LNCAP (cell line): ENCODE results near the gene ESR1.

ENCODE experiments used
- TF ChIP-seq, protein P1 (sequence below): fragments of 450-650 bp; IDR thresholded peaks from 2 replicates; pipeline ENCODE4 v1.5.1; 2017; ENCODE audit warnings: mild to moderate bottlenecking

ESR1 gene

DNA sequence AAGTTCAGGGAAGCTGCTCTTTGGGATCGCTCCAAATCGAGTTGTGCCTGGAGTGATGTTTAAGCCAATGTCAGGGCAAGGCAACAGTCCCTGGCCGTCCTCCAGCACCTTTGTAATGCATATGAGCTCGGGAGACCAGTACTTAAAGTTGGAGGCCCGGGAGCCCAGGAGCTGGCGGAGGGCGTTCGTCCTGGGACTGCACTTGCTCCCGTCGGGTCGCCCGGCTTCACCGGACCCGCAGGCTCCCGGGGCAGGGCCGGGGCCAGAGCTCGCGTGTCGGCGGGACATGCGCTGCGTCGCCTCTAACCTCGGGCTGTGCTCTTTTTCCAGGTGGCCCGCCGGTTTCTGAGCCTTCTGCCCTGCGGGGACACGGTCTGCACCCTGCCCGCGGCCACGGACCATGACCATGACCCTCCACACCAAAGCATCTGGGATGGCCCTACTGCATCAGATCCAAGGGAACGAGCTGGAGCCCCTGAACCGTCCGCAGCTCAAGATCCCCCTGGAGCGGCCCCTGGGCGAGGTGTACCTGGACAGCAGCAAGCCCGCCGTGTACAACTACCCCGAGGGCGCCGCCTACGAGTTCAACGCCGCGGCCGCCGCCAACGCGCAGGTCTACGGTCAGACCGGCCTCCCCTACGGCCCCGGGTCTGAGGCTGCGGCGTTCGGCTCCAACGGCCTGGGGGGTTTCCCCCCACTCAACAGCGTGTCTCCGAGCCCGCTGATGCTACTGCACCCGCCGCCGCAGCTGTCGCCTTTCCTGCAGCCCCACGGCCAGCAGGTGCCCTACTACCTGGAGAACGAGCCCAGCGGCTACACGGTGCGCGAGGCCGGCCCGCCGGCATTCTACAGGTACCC lies at the start of gene ESR1:
Gene ESR1 (plus strand): TSS at position 170 of the 858 bp plus-strand sequence. CDS start 231 bp downstream, at position 401.
- TF ChIP-seq, protein P1, sequence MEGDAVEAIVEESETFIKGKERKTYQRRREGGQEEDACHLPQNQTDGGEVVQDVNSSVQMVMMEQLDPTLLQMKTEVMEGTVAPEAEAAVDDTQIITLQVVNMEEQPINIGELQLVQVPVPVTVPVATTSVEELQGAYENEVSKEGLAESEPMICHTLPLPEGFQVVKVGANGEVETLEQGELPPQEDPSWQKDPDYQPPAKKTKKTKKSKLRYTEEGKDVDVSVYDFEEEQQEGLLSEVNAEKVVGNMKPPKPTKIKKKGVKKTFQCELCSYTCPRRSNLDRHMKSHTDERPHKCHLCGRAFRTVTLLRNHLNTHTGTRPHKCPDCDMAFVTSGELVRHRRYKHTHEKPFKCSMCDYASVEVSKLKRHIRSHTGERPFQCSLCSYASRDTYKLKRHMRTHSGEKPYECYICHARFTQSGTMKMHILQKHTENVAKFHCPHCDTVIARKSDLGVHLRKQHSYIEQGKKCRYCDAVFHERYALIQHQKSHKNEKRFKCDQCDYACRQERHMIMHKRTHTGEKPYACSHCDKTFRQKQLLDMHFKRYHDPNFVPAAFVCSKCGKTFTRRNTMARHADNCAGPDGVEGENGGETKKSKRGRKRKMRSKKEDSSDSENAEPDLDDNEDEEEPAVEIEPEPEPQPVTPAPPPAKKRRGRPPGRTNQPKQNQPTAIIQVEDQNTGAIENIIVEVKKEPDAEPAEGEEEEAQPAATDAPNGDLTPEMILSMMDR, result no peak

DNA sequence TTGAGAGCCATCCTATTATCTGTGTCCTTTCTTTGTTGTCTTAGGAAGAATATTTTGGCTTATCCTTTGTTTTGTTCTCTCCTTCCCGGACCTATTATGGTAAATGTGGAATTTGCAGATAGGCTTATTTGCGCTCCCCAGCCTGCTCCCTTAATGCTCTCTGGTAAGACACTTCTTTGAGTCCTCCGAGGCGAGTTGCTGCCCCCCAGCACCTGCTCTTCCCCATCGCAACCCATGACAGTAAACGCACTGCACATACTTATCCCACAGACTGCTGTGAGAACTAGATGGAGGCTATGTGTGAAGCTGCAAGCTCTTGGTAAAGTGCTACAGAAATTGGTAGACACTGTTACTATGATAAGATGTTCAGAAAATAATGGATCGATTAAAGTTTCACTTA lies 47.0 kb upstream of the ESR1 start:
- TF ChIP-seq, protein P1, result no peak

DNA sequence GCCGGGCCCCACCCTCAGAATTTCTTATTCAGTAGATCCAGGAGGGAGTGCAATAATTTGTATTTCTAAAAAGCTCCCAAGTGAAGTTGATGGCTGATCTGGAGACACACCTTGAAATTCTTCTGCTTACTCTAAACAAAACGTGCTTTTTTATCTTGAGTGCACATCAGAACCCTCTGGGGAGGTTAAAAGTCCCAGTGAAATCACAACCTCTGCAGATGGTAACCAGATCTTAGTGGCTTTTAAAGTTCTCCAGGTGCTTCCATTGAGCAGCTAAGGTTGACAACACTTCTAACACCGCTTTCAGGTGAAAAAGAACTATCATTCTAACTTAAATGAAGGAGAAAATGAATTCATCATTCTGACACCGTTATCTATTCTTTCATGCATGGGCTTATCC lies 45.6 kb upstream of the ESR1 start:
- TF ChIP-seq, protein P1, result no peak

DNA sequence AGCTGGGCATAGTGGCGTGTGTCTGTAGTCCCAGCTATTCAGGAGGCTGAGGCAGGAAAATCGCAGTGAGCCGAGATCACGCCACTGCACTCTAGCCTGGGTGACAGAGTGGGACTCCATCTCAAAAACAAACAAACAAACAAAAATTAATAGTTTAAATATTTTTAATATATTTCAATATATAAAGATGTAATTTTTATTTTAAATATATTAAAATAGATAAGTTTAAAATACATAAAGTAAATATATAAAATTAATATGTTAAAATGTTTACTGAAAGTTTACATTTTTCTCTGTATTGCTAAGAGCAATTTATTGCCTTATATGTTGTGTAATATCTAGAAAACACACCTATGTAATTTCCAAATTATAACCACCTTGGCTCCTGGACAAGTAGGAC lies 44.7 kb upstream of the ESR1 start:
- TF ChIP-seq, protein P1, result no peak

DNA sequence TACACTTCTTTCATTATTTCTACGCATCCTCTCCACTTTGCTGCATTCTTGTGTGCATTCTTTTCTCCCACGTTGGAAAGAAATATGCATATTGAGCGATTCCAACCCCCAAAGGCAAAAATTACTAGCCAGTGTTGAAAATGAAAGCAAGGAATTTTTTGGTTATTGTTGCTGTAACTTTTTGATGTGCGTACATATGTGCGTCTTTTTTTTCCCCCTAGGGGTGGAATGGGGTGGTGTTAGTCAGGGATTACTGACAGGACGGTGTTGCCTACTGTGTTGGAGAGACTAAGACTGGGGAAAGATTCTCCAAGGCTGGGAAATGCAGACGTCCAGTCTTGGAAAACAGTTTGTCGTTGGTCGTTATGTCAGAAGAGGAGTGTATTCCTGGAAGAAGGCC lies 44.2 kb upstream of the ESR1 start:
- TF ChIP-seq, protein P1, result no peak

DNA sequence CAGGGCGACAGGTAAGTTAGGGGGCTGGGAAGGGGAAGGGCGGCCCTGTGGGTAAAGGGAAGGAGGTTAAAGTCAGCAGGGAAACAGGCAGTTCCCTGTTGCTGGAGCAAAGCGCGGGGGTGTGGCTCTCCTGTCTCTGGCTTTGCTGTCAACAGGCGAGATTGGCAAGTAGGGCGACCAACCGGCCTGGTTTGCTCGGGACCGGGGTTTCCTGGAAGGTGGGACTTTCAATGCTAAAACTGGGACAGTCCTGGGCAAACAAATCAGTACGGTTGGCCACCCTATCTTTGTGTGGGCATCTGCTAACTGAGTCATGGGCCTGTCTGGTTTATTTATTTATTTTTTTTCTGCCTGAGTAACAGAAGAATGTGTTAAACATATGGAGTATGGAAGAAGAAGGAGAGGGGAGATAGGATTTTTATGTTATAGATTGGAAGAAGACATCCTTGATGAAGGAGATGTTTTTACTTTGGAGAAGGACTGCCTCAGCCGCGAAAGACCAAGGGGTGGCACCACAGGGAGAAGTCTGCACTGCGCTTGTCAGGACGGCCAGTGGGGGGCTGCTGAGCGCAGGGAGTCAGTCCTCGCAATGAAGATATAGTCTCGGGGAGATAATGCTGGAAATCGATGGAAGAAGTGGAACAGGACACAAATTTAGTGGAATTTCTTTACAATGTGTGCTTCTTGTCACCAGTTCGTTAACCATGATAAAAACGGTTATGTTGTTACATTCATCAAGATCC lies 43.4 kb upstream of the ESR1 start:
- TF ChIP-seq, protein P1, result peak; percentile 40; the same call in 1 of the 2 replicates

DNA sequence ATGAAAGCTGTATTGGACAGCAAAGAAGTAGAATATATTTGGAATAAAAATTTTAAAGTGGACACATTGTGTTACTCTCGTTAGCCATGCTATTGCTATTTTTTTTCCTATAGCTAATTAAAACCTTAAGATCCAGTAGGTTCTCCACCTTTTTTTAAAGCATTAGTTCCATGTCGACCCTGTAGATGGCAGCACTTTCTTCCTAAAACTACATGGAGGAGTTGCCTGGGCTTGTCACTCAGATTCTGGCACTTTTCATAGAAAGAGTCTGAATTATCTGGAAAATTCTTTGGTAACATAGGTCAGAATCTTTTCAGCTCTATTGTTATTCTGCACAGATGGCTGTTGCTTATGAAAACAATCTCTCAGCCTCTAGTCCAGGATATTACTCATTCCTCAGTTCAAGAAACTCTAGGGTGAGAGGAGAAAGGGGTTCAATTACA lies 42.0 kb upstream of the ESR1 start:
- TF ChIP-seq, protein P1, result peak; percentile 66
